Adipose tissue (tissue), 3 donors: ENCODE data around the gene AGFG2. TPM values are rescaled to one million over a fixed set of nuclear protein-coding genes. Genes with fewer than 3 reads are reported as not detected.
A peak's percentile ranks its signal among the peaks of the same experiment; 100 is the strongest.
"Not testable (repeated sequence)": the region's sequence is repeated elsewhere in the genome, so short reads cannot be mapped to it uniquely, and the experiment has no call there.

Experiments
- H3K27ac ChIP-seq: one replicate; pipeline ENCODE4 v1.5.1; 2013; ENCODE audit warnings: low read depth, low read length
- WGBS, 3 donors: extraction: QIAGEN DNeasy Blood & Tissue Kit; methylation state at CpG; one replicate each; pipeline ENCODE4 v1.1.7; 2013; 5-methylcytosine and 5-hydroxymethylcytosine counted together
- polyA plus RNA-seq, 3 donors: library from polyadenylated mRNA; stranded (reverse); fragments of 200-250 nt; gene quantifications; one replicate each; pipeline ENCODE4 v1.2.3, GENCODE V29; 2013
- donor health status: healthy with polysubstance abuse.
- donor health status: Bipolar disorder and iron deficiency.
- donor health status: healthy.

The AGFG2 gene
- polyA plus RNA-seq, 3 donors: 10.4 to 21.8 (median 16.6) TPM

DNA sequence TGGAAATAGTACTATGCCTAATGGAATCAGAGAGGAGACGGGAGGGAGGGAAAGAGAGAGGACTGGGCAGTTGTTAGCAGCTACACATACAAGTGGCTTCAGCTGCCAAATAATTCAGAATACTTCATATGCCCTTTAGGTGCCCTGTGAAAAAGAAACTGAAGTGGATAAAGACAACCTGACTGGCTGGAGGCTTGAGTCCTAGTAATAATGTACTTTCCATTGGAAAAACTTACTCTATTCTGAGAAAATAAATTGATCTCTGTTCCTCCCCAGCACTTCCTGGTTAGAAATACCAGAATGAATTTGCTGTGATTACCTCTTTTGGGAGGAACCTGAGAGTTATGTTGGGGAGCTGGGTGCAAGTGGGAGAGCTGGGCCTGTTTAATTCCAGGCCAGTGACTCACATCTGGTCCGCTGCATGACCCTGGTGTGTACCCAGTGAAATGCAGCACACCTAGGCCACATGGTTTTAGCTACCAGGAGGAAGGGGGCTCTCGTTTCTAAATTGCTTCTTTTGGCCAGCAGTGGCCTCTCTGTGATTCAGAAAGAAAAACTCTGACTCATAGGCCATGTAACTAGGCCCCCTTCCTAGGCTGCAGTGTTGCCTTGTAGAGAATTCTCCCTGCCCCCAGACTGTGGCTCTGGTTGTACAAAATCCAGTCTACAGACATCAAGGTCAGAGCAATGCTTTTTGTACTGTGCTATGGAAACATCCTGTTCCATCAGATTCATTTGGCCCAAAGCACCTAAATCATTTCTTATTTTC lies 6.5 kb downstream of the AGFG2 start:
- 16 to 45% (median 44%) methylated on average over 3 of the region's 3 CpGs for WGBS, 3 donors
- H3K27ac ChIP-seq: peak overlapping the region; percentile 58

DNA sequence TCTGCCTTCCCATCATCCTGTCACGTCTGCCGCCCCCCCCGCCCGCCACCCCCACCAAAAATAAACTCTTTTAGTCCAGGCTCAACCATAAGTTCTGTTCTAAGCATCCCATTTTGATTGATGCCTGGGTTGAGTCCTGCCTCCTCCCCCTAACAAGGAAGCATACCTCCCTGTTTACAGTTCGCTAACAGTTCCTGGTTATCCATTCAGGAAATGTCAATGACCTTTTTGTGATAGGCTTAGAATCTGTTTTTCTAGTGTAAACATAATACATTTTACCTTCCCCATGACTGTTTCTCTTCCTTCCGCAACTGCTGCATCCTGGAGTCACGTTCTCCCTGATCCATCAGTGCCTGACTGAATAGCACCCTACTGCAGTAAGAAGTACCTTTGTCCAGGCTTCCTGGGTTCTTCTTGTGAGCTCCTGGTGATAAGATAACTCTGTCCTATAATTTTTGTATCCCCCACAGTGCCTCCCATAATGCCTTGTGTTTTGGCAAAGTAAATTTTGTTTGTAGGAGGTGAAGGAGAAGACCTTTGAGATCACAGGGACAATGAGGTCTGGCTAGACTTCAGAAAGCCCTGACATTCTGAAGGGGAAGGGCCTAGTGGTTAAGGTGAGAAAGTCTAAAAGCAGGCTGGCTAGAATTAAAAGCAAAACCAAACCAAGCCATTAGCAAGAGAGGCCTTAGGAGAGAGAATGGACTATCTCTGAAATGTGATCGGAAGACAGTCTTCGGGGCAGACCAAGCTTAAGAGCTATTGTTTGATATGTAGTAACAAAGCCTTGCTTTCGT lies 7.3 kb downstream of the AGFG2 start:
- peak overlapping the region; percentile 58 for H3K27ac ChIP-seq
- WGBS, 3 donors: 34 to 56% (median 48%) methylated on average over 10 of the region's 10 CpGs

DNA sequence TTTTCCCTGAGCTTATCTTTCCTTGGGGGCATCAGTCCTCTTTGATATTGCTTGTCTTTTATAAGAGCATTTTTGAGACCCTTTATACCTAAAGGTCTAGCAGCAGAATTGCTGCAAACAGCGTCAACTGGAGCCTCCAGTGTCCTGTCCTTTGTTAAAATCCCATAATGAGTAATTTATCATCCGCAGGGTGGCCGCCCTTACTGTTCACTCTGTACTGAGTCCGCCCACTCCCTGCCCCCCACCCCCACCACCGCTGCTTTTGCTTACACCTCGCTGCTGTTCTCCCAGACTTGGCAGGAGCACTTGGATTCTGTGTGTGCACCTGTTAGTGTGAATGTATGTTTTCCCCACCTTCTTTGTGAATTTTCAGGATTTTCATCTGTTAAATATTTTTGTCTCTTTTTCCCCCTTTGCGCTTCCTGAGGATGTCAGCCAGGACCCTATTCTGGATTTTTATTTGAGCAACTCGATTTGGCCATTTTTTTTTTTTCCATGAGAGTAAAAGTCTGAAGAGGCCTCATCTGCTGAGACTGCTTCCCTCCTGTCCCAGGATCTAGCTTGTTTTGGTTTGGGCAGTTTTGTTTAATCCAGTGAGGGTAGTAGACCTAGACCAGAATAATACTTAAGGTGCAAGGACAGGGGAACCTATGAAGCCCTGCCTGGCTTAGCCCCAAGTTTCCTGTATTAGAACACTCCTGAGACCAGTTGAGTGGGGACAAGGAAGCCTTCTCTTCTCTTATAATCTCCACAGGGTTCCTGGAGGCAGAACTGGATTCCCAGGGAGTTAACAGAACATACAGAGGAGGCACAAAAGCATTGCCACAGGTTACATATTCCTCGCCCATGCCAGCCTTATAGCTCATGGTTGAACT lies 8.2 kb downstream of the AGFG2 start:
- H3K27ac ChIP-seq: peak overlapping the region; percentile 6
- 35 to 65% (median 58%) methylated on average over 9 of the region's 9 CpGs for WGBS, 3 donors

DNA sequence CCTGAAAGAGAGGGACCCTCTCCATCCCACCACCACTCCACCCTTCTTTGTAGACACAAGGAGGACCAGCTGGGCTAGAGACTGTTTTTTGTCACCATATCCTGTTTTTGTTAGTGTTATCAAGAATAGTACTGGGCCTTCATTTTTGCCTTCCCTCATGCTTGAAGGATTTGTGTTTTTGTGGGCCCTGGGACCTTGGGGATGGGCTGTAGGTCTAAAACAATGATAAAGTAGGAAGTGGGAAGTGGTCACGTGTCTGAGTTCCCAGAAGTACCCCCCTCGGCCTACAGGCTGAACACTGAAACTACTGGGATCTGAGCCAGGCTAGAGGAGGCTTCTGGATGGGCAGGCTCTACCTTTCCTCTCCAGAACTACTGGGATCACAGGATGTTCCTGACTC lies 8.9 kb downstream of the AGFG2 start:
- WGBS, 3 donors: 8 to 29% (median 9%) methylated on average over 2 of the region's 2 CpGs
- H3K27ac ChIP-seq: no peak overlapping the region

DNA sequence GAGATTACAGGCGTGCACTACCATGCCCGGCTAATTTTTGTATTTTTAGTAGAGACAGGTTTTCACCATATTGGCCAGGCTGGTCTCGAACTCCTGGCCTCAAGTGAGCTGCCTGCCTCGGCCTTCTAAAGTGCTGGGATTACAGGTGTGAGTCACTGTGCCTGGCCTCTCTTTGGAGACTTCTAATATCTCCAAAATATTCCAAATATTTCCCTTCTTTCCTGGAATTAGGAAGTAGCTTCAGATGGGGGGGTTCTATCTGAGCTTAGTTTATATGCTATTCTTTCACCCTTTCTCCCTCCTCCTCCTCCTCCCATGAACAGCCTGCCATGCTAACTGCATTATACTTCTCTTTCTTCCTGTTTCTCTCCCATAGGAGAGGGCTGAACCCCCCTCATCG lies 9.4 kb downstream of the AGFG2 start:
- not testable (repeated sequence) for H3K27ac ChIP-seq
- 68 to 81% (median 80%) methylated on average over 5 of the region's 5 CpGs for WGBS, 3 donors

DNA sequence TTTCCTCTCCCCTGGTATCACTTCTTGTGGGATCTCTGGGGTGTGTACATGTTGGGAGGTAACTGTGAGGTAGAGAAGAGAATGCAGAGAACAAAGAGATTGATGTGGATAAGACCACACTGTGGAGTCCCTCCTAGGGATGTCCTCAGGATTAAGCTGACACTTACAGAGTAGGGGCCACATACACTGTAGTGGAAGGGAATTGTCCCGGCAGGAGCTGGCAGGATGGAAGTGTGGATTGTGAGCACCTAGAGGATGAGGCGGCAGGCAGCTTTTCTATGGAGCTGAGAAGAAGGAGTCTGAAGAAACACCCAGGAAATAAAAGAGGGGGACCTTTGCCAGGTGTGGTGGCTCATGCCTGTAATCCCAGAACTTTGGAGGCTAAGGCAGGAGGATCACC lies 13.5 kb downstream of the AGFG2 start:
- no peak overlapping the region for H3K27ac ChIP-seq
- 94 to 100% (median 97%) methylated on average over 2 of the region's 2 CpGs for WGBS, 3 donors

DNA sequence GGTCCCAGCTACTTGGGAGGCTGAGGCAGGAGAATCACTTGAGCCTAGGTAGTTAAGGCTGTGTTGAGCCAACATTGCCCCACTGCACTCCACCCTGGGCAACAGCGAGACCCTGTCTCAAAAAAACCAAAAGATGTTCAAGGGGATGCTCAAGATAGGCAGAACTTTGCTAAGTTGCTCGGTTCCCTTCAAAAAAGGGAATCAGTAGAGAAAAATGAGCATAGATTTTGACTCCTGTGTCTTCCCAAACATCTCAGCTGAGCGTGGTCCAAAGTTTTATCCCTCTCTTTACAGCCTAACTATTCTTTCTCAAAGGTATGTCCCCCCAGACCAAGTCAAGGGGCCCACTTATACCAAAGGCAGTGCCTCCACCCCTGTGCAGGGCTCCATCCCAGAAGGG lies 14.0 kb downstream of the AGFG2 start:
- no peak overlapping the region for H3K27ac ChIP-seq
- 94 to 97% (median 96%) methylated on average over 3 of the region's 3 CpGs for WGBS, 3 donors

DNA sequence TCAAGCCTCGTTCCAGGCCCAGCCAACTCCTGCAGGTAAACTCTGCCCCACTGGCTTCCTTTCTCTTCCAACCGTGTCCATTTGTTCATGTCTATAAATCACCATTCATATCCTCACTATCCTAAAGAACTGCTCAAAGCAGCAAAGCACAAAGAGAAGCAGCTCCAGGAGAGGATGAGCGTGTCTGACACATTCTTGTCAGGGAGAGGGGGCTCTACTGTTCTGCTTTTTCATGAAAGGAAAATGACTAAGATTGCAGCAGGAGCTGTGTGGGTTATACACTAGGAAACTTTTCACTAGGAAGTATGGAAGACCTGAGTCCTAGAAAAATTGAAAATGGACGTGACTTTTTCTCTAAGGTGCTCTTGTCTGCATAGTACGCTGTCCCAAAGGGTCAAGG lies 16.7 kb downstream of the AGFG2 start:
- 77 to 90% (median 80%) methylated on average over 5 of the region's 5 CpGs for WGBS, 3 donors
- no peak overlapping the region for H3K27ac ChIP-seq

DNA sequence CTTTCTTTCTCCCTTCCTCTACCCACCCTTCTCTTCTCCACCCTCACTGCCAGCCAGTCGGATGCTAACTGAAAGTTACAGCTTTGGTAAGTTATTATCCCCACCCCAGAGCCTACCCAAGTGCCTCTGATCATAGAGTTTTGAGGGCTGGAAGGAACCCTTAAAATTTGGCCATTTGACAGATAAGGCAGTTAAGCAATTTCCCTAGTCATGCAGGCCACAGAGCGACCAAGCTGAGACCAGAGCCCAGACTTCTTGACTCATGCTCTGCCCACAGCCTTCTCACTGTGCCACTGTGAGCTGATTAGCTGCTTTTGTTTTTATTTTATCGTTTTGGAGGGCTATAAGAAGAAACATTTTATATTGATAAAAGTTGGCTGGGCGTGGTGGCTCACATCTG lies 17.5 kb downstream of the AGFG2 start:
- WGBS, 3 donors: 44 to 79% (median 50%) methylated on average over 4 of the region's 4 CpGs
- H3K27ac ChIP-seq: no peak overlapping the region

DNA sequence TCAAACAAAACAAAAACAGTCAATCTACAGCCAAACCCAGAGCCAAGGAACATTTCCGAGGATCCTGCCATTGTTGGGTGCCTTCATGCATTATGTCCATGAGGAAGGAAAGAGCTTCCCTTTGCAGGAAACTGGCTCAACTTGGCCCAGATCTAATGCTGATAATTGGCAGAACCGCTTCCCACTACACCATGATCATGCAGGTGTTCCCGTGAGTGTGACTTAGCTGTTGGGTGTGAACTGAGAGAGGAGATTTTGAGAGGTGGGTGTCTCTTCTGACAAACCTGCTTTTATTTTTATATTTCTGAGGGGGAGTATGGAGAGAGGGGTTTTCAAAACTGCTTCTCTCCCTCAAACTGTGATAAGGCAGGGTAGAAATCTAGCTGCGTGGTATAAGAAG lies 20.1 kb downstream of the AGFG2 start:
- no peak overlapping the region for H3K27ac ChIP-seq
- 59 to 70% (median 70%) methylated on average over 4 of the region's 4 CpGs for WGBS, 3 donors

DNA sequence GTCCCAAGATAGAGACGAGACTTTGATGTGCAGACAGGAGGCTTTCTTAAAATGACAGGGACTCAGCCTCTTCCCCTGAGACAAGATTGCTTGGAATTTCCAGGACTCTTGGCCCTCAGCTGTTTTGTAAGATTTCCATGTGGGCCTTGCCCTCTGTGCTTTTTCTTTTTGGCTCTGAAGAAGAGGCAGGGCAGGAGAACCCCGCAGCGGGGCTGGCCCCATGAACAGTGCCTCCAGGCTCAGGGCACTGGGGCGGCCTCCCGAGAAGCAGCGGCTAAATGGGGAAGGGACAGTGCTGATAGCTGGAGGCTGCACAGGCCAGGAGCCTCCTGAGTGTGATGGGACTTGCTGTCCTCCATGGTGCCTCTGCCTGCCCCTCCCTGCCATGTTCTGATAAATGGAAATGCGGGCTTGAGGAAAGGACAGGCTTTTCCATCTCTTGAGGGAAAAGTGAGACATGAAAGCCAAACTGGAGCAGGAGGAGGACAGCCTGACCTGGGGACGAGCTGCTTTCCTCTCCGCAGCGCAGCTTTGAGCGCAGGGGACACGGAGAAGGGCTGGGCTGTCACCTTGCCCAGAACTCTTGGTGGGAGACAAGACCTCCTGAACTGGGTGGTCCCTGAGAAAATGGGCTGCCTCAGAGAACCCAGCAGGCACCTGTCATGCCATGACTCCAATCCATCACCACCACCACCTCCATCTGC lies 22.6 kb downstream of the AGFG2 start:
- 87 to 92% (median 88%) methylated on average over 12 of the region's 12 CpGs for WGBS, 3 donors
- H3K27ac ChIP-seq: no peak overlapping the region

DNA sequence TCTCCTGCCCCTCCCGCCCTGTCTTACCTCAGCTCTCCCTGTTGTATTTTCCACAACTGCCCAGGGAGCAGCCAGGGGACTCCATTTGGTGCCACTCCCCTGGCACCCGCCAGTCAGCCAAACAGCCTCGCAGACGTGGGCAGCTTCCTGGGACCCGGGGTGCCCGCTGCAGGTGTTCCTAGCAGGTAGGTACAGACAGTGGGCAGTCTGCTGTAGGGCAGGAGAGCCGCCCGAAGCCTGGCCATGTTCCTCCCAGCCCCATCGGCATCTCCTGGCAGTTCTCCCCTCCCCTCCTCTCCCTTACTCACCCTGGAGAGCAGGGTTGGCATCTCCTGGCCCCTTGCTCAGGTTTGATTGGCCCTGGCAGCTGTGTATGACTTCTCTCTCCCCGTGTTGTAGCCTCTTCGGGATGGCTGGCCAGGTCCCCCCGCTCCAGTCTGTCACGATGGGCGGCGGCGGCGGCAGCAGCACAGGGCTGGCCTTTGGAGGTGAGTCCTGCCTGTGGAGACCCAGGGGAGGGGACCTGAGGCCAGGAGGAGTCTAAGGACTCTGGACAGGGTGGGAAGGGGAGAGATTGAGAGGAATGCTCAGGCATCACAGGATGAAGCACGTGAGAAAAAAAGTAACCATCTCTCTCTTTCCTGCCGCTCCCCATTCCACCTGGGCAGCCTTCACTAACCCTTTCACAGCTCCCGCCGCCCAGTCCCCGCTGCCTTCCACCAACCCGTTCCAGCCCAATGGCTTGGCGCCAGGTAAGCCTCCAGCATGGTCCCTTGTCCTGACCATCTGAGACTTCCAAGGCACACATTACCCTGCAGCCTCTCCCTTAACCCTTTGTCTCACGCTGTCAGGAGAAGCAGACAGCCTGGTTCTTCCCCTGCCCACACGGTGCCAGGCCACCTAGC lies 23.4 kb downstream of the AGFG2 start:
- no peak overlapping the region for H3K27ac ChIP-seq
- 90 to 93% (median 91%) methylated on average over 25 to 26 of the region's 26 CpGs for WGBS, 3 donors

DNA sequence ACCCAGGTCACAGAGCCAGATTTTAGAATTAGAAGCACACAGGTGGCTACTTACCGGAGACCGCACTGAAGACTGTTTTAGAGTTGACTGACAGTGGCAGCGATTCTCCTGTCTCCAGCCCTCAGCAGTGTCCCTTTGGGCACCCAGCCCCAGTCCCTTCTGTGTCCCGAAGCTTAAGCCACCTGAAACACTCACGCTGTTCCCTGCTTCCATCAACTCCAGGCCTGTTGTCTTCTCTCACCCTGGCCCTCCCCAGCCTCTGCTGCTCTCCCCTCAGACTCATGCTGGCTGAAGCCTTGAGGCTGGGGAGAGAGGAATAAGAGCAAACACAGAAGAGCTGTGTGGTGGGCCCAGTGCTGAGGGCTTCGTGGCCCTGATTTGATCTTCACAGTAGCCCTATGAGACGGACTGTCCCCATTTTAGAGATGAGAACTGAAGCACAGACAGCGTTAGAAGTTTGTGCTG lies 24.1 kb downstream of the AGFG2 start:
- WGBS, 3 donors: 93 to 98% (median 94%) methylated on average over 8 of the region's 8 CpGs
- no peak overlapping the region for H3K27ac ChIP-seq

DNA sequence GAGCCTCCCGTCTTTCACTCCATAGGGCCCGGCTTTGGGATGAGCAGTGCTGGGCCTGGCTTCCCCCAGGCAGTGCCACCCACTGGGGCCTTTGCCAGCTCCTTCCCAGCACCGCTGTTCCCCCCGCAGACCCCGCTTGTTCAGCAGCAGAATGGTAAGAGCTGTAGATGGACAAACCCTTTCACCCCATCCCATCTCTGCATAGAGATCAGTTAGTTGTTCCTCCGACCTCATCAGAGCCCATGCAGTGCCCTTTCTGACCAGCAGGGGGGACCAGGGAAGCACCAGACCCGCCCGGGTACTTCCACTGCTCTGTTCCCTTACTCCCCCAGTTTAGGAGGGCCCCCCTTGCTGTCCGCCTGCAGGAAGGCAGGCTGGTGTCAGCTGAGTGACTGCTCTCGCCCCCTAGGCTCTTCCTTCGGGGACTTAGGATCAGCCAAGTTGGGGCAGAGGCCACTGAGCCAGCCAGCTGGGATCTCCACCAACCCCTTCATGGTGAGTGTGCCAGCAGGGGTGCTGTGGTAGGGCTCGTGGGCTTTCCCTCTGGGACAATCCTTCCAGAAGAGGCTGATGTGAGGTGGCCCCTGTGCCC lies 24.9 kb downstream of the AGFG2 start:
- 33 to 42% (median 33%) methylated on average over 12 of the region's 12 CpGs for WGBS, 3 donors

DNA sequence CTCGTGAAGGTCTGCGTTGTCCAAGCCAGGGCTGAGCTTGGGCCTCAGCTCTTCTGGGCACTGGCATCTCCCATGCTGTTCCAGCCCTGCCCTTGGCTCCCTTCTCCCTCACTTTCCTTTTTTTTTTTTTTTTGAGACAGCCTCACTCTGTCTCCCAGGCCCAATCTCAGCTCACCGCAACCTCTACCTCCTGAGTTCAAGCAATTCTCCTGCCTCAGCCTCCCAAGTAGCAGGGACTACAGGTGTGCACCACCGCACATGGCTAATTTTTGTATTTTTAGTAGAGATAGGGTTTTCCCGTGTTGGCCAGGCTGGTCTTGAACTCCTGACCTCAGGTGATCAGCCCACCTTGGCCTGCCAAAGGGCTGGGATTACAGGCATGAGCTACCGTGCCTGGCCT lies 25.4 kb downstream of the AGFG2 start:
- WGBS, 3 donors: 87 to 92% (median 91%) methylated on average over 6 of the region's 6 CpGs
- H3K27ac ChIP-seq: not testable (repeated sequence)

More for the DNA sequence above, 24.9 kb downstream of the AGFG2 start:
- H3K27ac ChIP-seq: no peak overlapping the region

DNA sequence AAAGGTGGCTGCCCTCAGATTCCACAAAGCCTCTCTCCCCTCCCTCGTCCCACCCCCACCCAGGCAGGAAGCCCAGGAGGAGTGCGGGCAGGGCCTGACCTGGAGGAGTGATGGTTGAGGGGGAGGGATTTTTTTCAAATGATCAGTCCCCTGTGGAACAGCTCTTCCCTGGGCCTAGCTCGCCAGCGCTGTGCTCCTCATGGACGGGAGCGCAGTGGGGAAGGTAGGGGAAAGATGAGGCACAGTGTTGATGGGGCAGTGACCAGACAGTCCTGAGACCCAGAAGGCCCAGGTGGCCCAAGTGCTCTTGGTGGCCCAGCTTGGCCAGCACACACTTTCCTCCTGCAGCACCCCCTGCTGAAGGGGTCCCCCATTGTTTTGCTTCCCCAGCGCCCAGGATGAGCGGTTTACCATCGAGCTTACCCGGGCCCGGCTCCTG lies 26.1 kb downstream of the AGFG2 start:
- 92 to 93% (median 93%) methylated on average over 11 of the region's 11 CpGs for WGBS, 3 donors
- H3K27ac ChIP-seq: no peak overlapping the region

DNA sequence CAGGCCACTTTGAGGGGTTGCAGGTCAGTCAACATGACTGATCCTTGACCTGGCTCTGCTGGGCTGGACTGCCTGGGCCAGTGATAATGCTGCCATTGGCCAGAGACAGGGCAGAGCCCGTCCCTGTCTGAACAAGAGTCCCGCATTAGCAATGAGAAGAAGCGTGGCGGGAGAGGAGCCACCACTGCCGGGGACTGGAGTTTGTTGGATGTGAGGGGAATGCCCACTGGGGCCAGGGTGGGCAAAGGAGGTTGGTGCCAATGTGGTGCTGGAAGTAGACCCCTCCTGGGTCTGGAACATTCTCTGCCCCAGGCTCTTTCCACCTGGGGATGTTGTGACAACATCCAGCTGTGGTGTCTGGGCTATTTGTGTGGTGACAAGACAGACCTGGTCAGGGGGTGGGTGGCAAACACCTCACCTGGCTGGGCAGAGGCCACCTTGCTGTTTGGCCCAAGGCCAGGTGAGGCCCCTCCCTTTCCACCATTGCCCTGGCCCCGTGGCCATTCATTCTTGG lies 27.1 kb downstream of the AGFG2 start:
- 83 to 91% (median 83%) methylated on average over 6 of the region's 6 CpGs for WGBS, 3 donors
- H3K27ac ChIP-seq: no peak overlapping the region
